ENCODE results near the gene KCNQ5.
"Not testable (repeated sequence)": the region's sequence is repeated elsewhere in the genome, so short reads cannot be mapped to it uniquely, and the experiment has no call there.

Gene KCNQ5

GRCh38 chr6:72621291-72622093 lies at the start of gene KCNQ5:
Gene KCNQ5, plus strand, starts transcription at chr6:72622064.
- DNase-seq = no peak

GRCh38 chr6:72579865-72580264 lies 42.0 kb upstream of the KCNQ5 start:
- no peak for DNase-seq

- peak; percentile 46 for DNase-seq
These were observed 41.5 kb upstream of the KCNQ5 start for GRCh38 chr6:72580281-72580940.

- not testable (repeated sequence) for DNase-seq
These were observed 40.9 kb upstream of the KCNQ5 start for GRCh38 chr6:72580950-72581349.

GRCh38 chr6:72588155-72588554 lies 33.7 kb upstream of the KCNQ5 start:
- no peak for DNase-seq

- DNase-seq = no peak
These were observed 32.8 kb upstream of the KCNQ5 start for GRCh38 chr6:72589096-72589495.

- no peak for DNase-seq
These were observed 26.1 kb upstream of the KCNQ5 start for GRCh38 chr6:72595812-72596211.

- peak; percentile 38 for DNase-seq
These were observed 5.4 kb upstream of the KCNQ5 start for GRCh38 chr6:72616406-72617015.

- no peak for DNase-seq
These were observed 4.1 kb upstream of the KCNQ5 start for GRCh38 chr6:72617721-72618120.

- peak; percentile 46 for DNase-seq
These were observed 1.8 kb upstream of the KCNQ5 start for GRCh38 chr6:72619883-72620696.

GRCh38 chr6:72620871-72621290 lies 983 bp upstream of the KCNQ5 start:
- DNase-seq = no peak

GRCh38 chr6:72622094-72622940 lies 453 bp downstream of the KCNQ5 start:
- DNase-seq = peak; percentile 31

GRCh38 chr6:72623808-72624207 lies 1.9 kb downstream of the KCNQ5 start:
- DNase-seq = no peak

- peak; percentile 6 for DNase-seq
These were observed 2.8 kb downstream of the KCNQ5 start for GRCh38 chr6:72624557-72625160.

- no peak for DNase-seq
These were observed 4.3 kb downstream of the KCNQ5 start for GRCh38 chr6:72626126-72626525.

GRCh38 chr6:72627539-72627938 lies 5.7 kb downstream of the KCNQ5 start:
- no peak for DNase-seq

- no peak for DNase-seq
These were observed 9.6 kb downstream of the KCNQ5 start for GRCh38 chr6:72631480-72631879.

- no peak for DNase-seq
These were observed 13.8 kb downstream of the KCNQ5 start for GRCh38 chr6:72635636-72636035.

- no peak for DNase-seq
These were observed 14.4 kb downstream of the KCNQ5 start for GRCh38 chr6:72636215-72636614.

GRCh38 chr6:72636786-72637185 lies 14.9 kb downstream of the KCNQ5 start:
- DNase-seq = no peak

GRCh38 chr6:72639920-72640614 lies 18.2 kb downstream of the KCNQ5 start:
- no peak for DNase-seq
